ENCODE results near the gene BECN2. TPM values are rescaled to one million over a fixed set of nuclear protein-coding genes. Genes with fewer than 3 reads are reported as not detected.

Gene BECN2
- total and polyA plus RNA-seq, 2 of the 13 experiments (the other 11 are each of a cell fraction or from before 2014, with no cell fraction given), result not detected

- ATAC-seq (no peak), FAIRE-seq (no peak), DNase-seq (ENCODE audit: low spot score) (no peak)
- intact Hi-C loops (cut with micrococcal nuclease; ENCODE audit: unreplicated experiment) (no loop called here), in situ Hi-C loops (cut with HindIII; ENCODE audit: extremely low pct_ligation_motif_present, low pct_unique_long_range_greater_than_20kb) (no loop called here)
- Histone ChIP-seq H3K36me3 (replicated peaks in 1 of 2; ENCODE audit: control insufficient read depth in 1 of 2, insufficient read depth in 2 of 2, low read length in 2 of 2) (no peaks in the 10 kb centered on the region), H3K27me3 (ENCODE audit: control insufficient read depth in 1 of 2, insufficient read depth in 2 of 2, low read length in 2 of 2) (0 out of 5 replicates have a peak, but pooled peaks cover 0 to 3% of the 10 kb centered on the region in 2 experiments), H3K79me2 (ENCODE audit: insufficient read depth, low read length) (no peaks in the 10 kb centered on the region), H3K9ac (ENCODE audit: insufficient read depth, low read depth, low read length) (no peak overlapping the region), H3K4me3 (replicated peaks in 1 of 3; ENCODE audit: insufficient read depth in 1 of 3, low read depth in 2 of 3, low read length in 3 of 3) (no peak overlapping the region), H3K4me2 (ENCODE audit: low read depth, low read length) (no peak overlapping the region), H4K20me1 (ENCODE audit: insufficient read depth, low read length) (no peaks in the 10 kb centered on the region), H3K4me1 (ENCODE audit: insufficient read depth, low read length) (no peaks in the 10 kb centered on the region), H3K9me3 (ENCODE audit: low read length) (no peaks in the 10 kb centered on the region), H2AFZ (ENCODE audit: low read length) (no peak overlapping the region), H3K27ac (ENCODE audit: extremely low read length, insufficient read depth, low read length) (no peak overlapping the region)
- WGBS (ENCODE audit: low lambda C conversion rate), result 20% methylated on average over 5 of the region's 5 CpGs
- POLR2A ChIA-PET, result no interaction called here
- BruUV-seq (replicated peaks), result no TSS peak
- CTCF ChIA-PET (ENCODE audit: low intra/inter-chr PET ratio, low total read pairs), result no interaction called here
- no peak for TF ChIP-seq HNF4G (IDR thresholded peaks at IDR 0.05; ENCODE audit: borderline replicate concordance, low read depth, low read length)
- TF ChIP-seq HNF4G (CRISPR knock-in tag; IDR thresholded peaks at IDR 0.05; ENCODE audit: borderline replicate concordance, low read depth), result no peak
- no peak for TF ChIP-seq ZNF687 (CRISPR knock-in tag; IDR thresholded peaks at IDR 0.05)
These were observed 44.5 kb downstream of the BECN2 start for GRCh38 chr1:242002072-242002471.

GRCh38 chr1:242002510-242002909 is 44.9 kb downstream of the BECN2 start:
- H3K4me1 ChIP-seq (ENCODE audit: insufficient read depth, low read length), result no peaks in the 10 kb centered on the region
- CTCF ChIA-PET (ENCODE audit: low intra/inter-chr PET ratio, low total read pairs), result no interaction called here
- H3K4me2 ChIP-seq (ENCODE audit: low read depth, low read length), result no peak overlapping the region
- no peak for DNase-seq (ENCODE audit: low spot score)
- no TSS peak for BruUV-seq (replicated peaks)
- no peak overlapping the region for H2AFZ ChIP-seq (ENCODE audit: low read length)
- ATAC-seq, result no peak
- no peaks in the 10 kb centered on the region for H3K36me3 ChIP-seq (replicated peaks in 1 of 2; ENCODE audit: control insufficient read depth in 1 of 2, insufficient read depth in 2 of 2, low read length in 2 of 2)
- H3K9me3 ChIP-seq (ENCODE audit: low read length), result no peaks in the 10 kb centered on the region
- H3K27me3 ChIP-seq (ENCODE audit: control insufficient read depth in 1 of 2, insufficient read depth in 2 of 2, low read length in 2 of 2), result 0 out of 5 replicates have a peak, but pooled peaks cover 0 to 3% of the 10 kb centered on the region in 2 experiments
- H4K20me1 ChIP-seq (ENCODE audit: insufficient read depth, low read length), result no peaks in the 10 kb centered on the region
- in situ Hi-C loops (cut with HindIII; ENCODE audit: extremely low pct_ligation_motif_present, low pct_unique_long_range_greater_than_20kb) (no loop called here), intact Hi-C loops (cut with micrococcal nuclease; ENCODE audit: unreplicated experiment) (no loop called here)
- no peak overlapping the region for H3K27ac ChIP-seq (ENCODE audit: extremely low read length, insufficient read depth, low read length)
- H3K4me3 ChIP-seq (replicated peaks in 1 of 3; ENCODE audit: insufficient read depth in 1 of 3, low read depth in 2 of 3, low read length in 3 of 3), result no peak overlapping the region
- H3K9ac ChIP-seq (ENCODE audit: insufficient read depth, low read depth, low read length), result no peak overlapping the region
- FAIRE-seq, result no peak
- 12% methylated on average over 4 of the region's 4 CpGs for WGBS (ENCODE audit: low lambda C conversion rate)
- POLR2A ChIA-PET, result no interaction called here
- H3K79me2 ChIP-seq (ENCODE audit: insufficient read depth, low read length), result no peaks in the 10 kb centered on the region
- TF ChIP-seq ZBTB3 (CRISPR knock-in tag; IDR thresholded peaks at IDR 0.05; ENCODE audit: borderline replicate concordance, low read depth) (no peak), KLF16 (CRISPR knock-in tag; IDR thresholded peaks at IDR 0.05) (no peak), RNF2 (conservative IDR thresholded peaks at IDR 0.05; ENCODE audit: low read depth) (no peak), MYNN (CRISPR knock-in tag; IDR thresholded peaks at IDR 0.05; ENCODE audit: low read depth) (no peak)
- TF ChIP-seq, protein P1, sequence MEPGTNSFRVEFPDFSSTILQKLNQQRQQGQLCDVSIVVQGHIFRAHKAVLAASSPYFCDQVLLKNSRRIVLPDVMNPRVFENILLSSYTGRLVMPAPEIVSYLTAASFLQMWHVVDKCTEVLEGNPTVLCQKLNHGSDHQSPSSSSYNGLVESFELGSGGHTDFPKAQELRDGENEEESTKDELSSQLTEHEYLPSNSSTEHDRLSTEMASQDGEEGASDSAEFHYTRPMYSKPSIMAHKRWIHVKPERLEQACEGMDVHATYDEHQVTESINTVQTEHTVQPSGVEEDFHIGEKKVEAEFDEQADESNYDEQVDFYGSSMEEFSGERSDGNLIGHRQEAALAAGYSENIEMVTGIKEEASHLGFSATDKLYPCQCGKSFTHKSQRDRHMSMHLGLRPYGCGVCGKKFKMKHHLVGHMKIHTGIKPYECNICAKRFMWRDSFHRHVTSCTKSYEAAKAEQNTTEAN (CRISPR knock-in tag; conservative IDR thresholded peaks at IDR 0.05), result no peak

All from HepG2 (cell line).